HL-60/S4 treated with phorbol 12-myristate 13-acetate at 8.2 ng/mL for 4 days and 3 days (cell line): Measurements from ENCODE around the gene CMIP.
"Not testable (repeated sequence)": the region's sequence is repeated elsewhere in the genome, so short reads cannot be mapped to it uniquely, and the experiment has no call there.

Experiments
- in situ Hi-C: fragments of 300-500 bp; cut with MboI; formaldehyde crosslinking; loops from 2 replicates; pipeline ENCODE4 v1.15.0; 2022; ENCODE audit warnings: low sequenced_read_pairs

The CMIP gene

GRCh38 chr16:81575834-81576233 is 131.2 kb downstream of the CMIP start:
- in situ Hi-C loops: no loop called here

- in situ Hi-C loops: no loop called here
Measured at GRCh38 chr16:81576696-81577095, 132.1 kb downstream of the CMIP start.

GRCh38 chr16:81577272-81577671 is 132.7 kb downstream of the CMIP start:
- in situ Hi-C loops: not testable (repeated sequence)

- in situ Hi-C loops: no loop called here
Measured at GRCh38 chr16:81578076-81578475, 133.5 kb downstream of the CMIP start.

GRCh38 chr16:81578636-81579413 is 134.2 kb downstream of the CMIP start:
- in situ Hi-C loops: no loop called here

GRCh38 chr16:81581107-81581506 is 136.5 kb downstream of the CMIP start:
- in situ Hi-C loops: no loop called here

- in situ Hi-C loops: no loop called here
Measured at GRCh38 chr16:81582655-81583441, 138.2 kb downstream of the CMIP start.

GRCh38 chr16:81583893-81584631 is 139.5 kb downstream of the CMIP start:
- in situ Hi-C loops: no loop called here

GRCh38 chr16:81585785-81586184 is 141.2 kb downstream of the CMIP start:
- in situ Hi-C loops: no loop called here

- in situ Hi-C loops: no loop called here
Measured at GRCh38 chr16:81586417-81586816, 141.8 kb downstream of the CMIP start.

- in situ Hi-C loops: no loop called here
Measured at GRCh38 chr16:81586977-81587625, 142.5 kb downstream of the CMIP start.

GRCh38 chr16:81587626-81588160 is 143.1 kb downstream of the CMIP start:
- in situ Hi-C loops: no loop called here

- in situ Hi-C loops: no loop called here
Measured at GRCh38 chr16:81588326-81589081, 143.9 kb downstream of the CMIP start.

- in situ Hi-C loops: no loop called here
Measured at GRCh38 chr16:81589975-81590650, 145.5 kb downstream of the CMIP start.

GRCh38 chr16:81590714-81591544 is 146.3 kb downstream of the CMIP start:
- in situ Hi-C loops: no loop called here

- in situ Hi-C loops: no loop called here
Measured at GRCh38 chr16:81591545-81591870, 146.9 kb downstream of the CMIP start.

GRCh38 chr16:81592353-81592866 is 147.8 kb downstream of the CMIP start:
- in situ Hi-C loops: no loop called here

- in situ Hi-C loops: no loop called here
Measured at GRCh38 chr16:81593481-81593880, 148.9 kb downstream of the CMIP start.
